Tibial nerve (tissue), 4 donors: ENCODE measurements around the gene DPCD. TPM values are rescaled to one million over a fixed set of nuclear protein-coding genes. Genes with fewer than 3 reads are reported as not detected.

Experiments
- DNase-seq, 2 donors: peaks; one replicate each; pipeline ENCODE4 v3.0.0-alpha.2; 2019; ENCODE audit warnings: low spot score in 2 of 2
- H3K27ac ChIP-seq, 4 donors: fragments of 200-600 bp; sonication (generic) in 3 of 4; one replicate each; pipeline ENCODE4 v1.5.1; 2017 to 2019; ENCODE audit warnings: mild to moderate bottlenecking in 1 of 4
- H3K27me3 ChIP-seq, 2 donors: fragments of 200-600 bp; sonication (generic) in 1 of 2; one replicate each; pipeline versions ENCODE4 v1.5.1 to v1.6.0; 2017 to 2019
- H3K36me3 ChIP-seq, 3 donors: fragments of 200-600 bp; sonication (generic); one replicate each; pipeline ENCODE4 v1.5.1; 2018 to 2019
- H3K4me1 ChIP-seq, 4 donors: fragments of 200-600 bp; sonication (generic) in 3 of 4; one replicate each; pipeline ENCODE4 v1.5.1; 2017 to 2019
- H3K4me3 ChIP-seq, 4 donors: fragments of 200-600 bp; sonication (generic) in 3 of 4; one replicate each; pipeline ENCODE4 v1.5.1; 2017 to 2019; ENCODE audit warnings: mild to moderate bottlenecking in 1 of 4, moderate library complexity in 1 of 4
- H3K9me3 ChIP-seq, 4 donors: fragments of 200-600 bp; sonication (generic) in 3 of 4; one replicate each; pipeline ENCODE4 v1.5.1; 2017 to 2019
- CTCF ChIP-seq, 5 experiments: fragments of 200-600 bp in 3 of 5; fragments of 450-650 bp in 2 of 5; sonication (generic) in 3 of 5; IDR thresholded peaks; one replicate each; pipeline ENCODE4 v1.5.1; 2016 to 2019; ENCODE audit warnings: antibody characterized with exemption in 5 of 5, mild to moderate bottlenecking in 3 of 5, moderate library complexity in 2 of 5
- EP300 ChIP-seq, 2 donors: sonication (generic); formaldehyde crosslinking; IDR thresholded peaks; one replicate each; pipeline ENCODE4 v1.6.1; 2017; ENCODE audit warnings: antibody characterized with exemption in 2 of 2, mild to moderate bottlenecking in 1 of 2
- POLR2A ChIP-seq, 2 donors: fragments of 450-650 bp; IDR thresholded peaks; one replicate each; pipeline ENCODE4 v1.6.1; 2017; ENCODE audit warnings: antibody characterized with exemption in 2 of 2, mild to moderate bottlenecking in 2 of 2, moderate library complexity in 2 of 2
- WGBS, 2 donors: methylation state at CpG; one replicate each; pipeline ENCODE4 v1.1.5; 2018; 5-methylcytosine and 5-hydroxymethylcytosine counted together
- total RNA-seq, 4 donors: library from RNA; depleted of rRNA; stranded (reverse); fragments of >200 nt; gene quantifications; one replicate each; pipeline ENCODE4 v1.1.0, GENCODE V29; 2016

The DPCD gene
- total RNA-seq, 4 donors from 2014 or later = 6.0 to 28.5 (median 16.3) TPM

- H3K4me1 ChIP-seq = no peaks in the 10 kb centered on the region
- TF ChIP-seq POLR2A (IDR thresholded peaks at IDR 0.05) (no peak), CTCF (IDR thresholded peaks at IDR 0.05) (no peak), EP300 (IDR thresholded peaks at IDR 0.05) (no peak)
- H3K36me3 ChIP-seq = peaks cover 0 to 65% (median 0%) of the 10 kb centered on the region in 3 donors
- WGBS, 2 donors = 98 to 100% methylated on average over 2 of the region's 2 CpGs
- H3K27ac ChIP-seq = no peak overlapping the region
- no peaks in the 10 kb centered on the region for H3K9me3 ChIP-seq
- H3K4me3 ChIP-seq = no peak overlapping the region
- DNase-seq = no peak
- H3K27me3 ChIP-seq = no peaks in the 10 kb centered on the region
These were observed 51.2 kb downstream of the DPCD start for GRCh38 chr10:101639141-101639900.

- DNase-seq = no peak
- no peaks in the 10 kb centered on the region for H3K9me3 ChIP-seq
- 53 to 64% methylated on average over 3 of the region's 3 CpGs for WGBS, 2 donors
- no peaks in the 10 kb centered on the region for H3K27me3 ChIP-seq
- peaks cover 0 to 37% (median 0%) of the 10 kb centered on the region in 3 donors for H3K36me3 ChIP-seq
- no peak for TF ChIP-seq POLR2A (IDR thresholded peaks at IDR 0.05)
- TF ChIP-seq EP300 (IDR thresholded peaks at IDR 0.05) = no peak
- no peak for TF ChIP-seq CTCF (IDR thresholded peaks at IDR 0.05)
- no peak overlapping the region for H3K4me3 ChIP-seq
- no peak overlapping the region for H3K27ac ChIP-seq
- peaks cover 0 to 29% (median 10%) of the 10 kb centered on the region in 4 donors for H3K4me1 ChIP-seq
These were observed 55.4 kb downstream of the DPCD start for GRCh38 chr10:101643546-101643945.

GRCh38 chr10:101644002-101644401 lies 55.9 kb downstream of the DPCD start:
- H3K4me3 ChIP-seq = no peak overlapping the region
- WGBS, 2 donors = 54 to 87% methylated on average over 3 of the region's 3 CpGs
- no peak overlapping the region for H3K27ac ChIP-seq
- DNase-seq = no peak
- no peaks in the 10 kb centered on the region for H3K9me3 ChIP-seq
- peaks cover 0 to 37% (median 0%) of the 10 kb centered on the region in 3 donors for H3K36me3 ChIP-seq
- no peaks in the 10 kb centered on the region for H3K27me3 ChIP-seq
- peaks cover 0 to 29% (median 10%) of the 10 kb centered on the region in 4 donors for H3K4me1 ChIP-seq
- TF ChIP-seq POLR2A (IDR thresholded peaks at IDR 0.05) = no peak
- no peak for TF ChIP-seq EP300 (IDR thresholded peaks at IDR 0.05)
- TF ChIP-seq CTCF (IDR thresholded peaks at IDR 0.05) = no peak

- H3K27me3 ChIP-seq = no peaks in the 10 kb centered on the region
- TF ChIP-seq EP300 (IDR thresholded peaks at IDR 0.05) (no peak), CTCF (IDR thresholded peaks at IDR 0.05) (no peak), POLR2A (IDR thresholded peaks at IDR 0.05) (no peak)
- no peaks in the 10 kb centered on the region for H3K9me3 ChIP-seq
- H3K36me3 ChIP-seq = peaks cover 0 to 41% (median 0%) of the 10 kb centered on the region in 3 donors
- H3K27ac ChIP-seq = peak overlapping the region in 2 of 4 donors; percentile 38 to 75
- peaks cover 0 to 45% (median 10%) of the 10 kb centered on the region in 4 donors for H3K4me1 ChIP-seq
- no peak overlapping the region for H3K4me3 ChIP-seq
- DNase-seq = no peak
- WGBS, 2 donors = 30 to 61% methylated on average over 1 of the region's 1 CpG
These were observed 57.5 kb downstream of the DPCD start for GRCh38 chr10:101645659-101646058.

GRCh38 chr10:101646364-101646763 lies 58.2 kb downstream of the DPCD start:
- no peaks in the 10 kb centered on the region for H3K9me3 ChIP-seq
- 28 to 34% methylated on average over 6 of the region's 6 CpGs for WGBS, 2 donors
- H3K27me3 ChIP-seq = no peaks in the 10 kb centered on the region
- TF ChIP-seq EP300 (IDR thresholded peaks at IDR 0.05) = no peak
- TF ChIP-seq POLR2A (IDR thresholded peaks at IDR 0.05) = no peak
- no peak for TF ChIP-seq CTCF (IDR thresholded peaks at IDR 0.05)
- H3K4me1 ChIP-seq = peaks cover 0 to 45% (median 10%) of the 10 kb centered on the region in 4 donors
- H3K27ac ChIP-seq = peak overlapping the region in 2 of 4 donors; percentile 38 to 75
- H3K4me3 ChIP-seq = no peak overlapping the region
- peaks cover 0 to 49% (median 0%) of the 10 kb centered on the region in 3 donors for H3K36me3 ChIP-seq
- no peak for DNase-seq
